Peyer's patch (tissue), 4 donors: ENCODE data around the gene UFC1.

Experiments
- CTCF ChIP-seq, 6 experiments: fragments of 450-650 bp in 4 of 6; fragments of 200-600 bp in 2 of 6; sonication (generic) in 1 of 6; IDR thresholded peaks; one replicate each; pipeline ENCODE4 v1.5.1; 2017 to 2019; ENCODE audit warnings: antibody characterized with exemption in 6 of 6, mild to moderate bottlenecking in 3 of 6, moderate library complexity in 1 of 6
- POLR2A ChIP-seq, 2 donors: fragments of 450-650 bp; IDR thresholded peaks; one replicate each; pipeline ENCODE4 v1.5.1; 2017; ENCODE audit warnings: antibody characterized with exemption in 2 of 2, mild to moderate bottlenecking in 2 of 2, moderate library complexity in 2 of 2

- TF ChIP-seq CTCF (IDR thresholded peaks at IDR 0.05): no peak
- TF ChIP-seq POLR2A (IDR thresholded peaks at IDR 0.05): no peak
Measured at GRCh38 chr1:161172349-161172748, 18.6 kb downstream of the UFC1 start.
